CD4-positive, alpha-beta T cell treated with Interleukin-6 for 4 hours (primary cell): ENCODE results near the gene RFC5.
"Not testable (repeated sequence)": the region's sequence is repeated elsewhere in the genome, so short reads cannot be mapped to it uniquely, and the experiment has no call there.

Experiments used
- DNase-seq: peaks from one replicate; pipeline ENCODE4 v3.0.0-alpha.2; 2020; ENCODE audit warnings: mixed read lengths

The RFC5 gene

DNA sequence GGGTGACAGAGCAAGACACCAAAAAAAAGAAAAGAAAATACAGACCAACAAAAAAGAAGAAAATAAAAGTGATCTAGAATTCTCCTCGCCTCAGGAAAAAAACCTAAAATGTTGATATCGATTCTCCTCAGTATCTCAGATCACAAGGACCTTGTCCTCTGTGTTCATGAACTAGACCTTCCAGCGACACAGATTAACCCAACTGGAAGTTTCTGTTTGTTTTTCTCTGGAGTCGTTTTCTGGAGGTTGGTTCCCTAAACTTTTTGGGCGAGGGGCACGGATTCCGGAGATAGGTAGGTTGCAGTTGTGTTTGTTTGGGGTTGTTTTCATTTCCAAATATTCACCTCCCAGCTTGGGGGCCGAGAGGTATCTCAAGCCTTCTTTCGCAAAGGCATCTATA is 559 bp upstream of the RFC5 start:
- no peak for DNase-seq

GRCh38 chr12:118017926-118018325 is 1.4 kb downstream of the RFC5 start:
- no peak for DNase-seq

- DNase-seq, result no peak
Observed at GRCh38 chr12:118020036-118020435, 3.5 kb downstream of the RFC5 start.

GRCh38 chr12:118022097-118022727 is 5.7 kb downstream of the RFC5 start:
- DNase-seq, result not testable (repeated sequence)

DNA sequence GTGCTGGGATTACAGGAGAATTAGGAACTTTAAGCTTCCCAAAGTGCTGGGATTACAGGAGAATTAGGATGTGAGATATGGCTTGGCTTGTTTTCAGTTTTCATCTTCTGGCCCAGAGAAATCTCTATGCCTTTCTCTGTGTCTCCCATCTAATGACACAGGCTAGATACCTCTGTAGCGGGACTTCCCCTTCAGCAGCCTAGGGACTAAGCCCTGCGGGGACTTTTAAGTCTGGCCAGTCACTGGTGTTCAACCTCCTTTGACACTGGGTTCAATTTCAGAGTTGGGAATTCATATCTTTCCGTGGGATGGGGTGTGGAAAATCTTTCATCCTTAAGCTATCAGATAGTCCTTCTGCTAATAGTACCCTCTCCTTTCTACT is 6.2 kb downstream of the RFC5 start:
- no peak for DNase-seq

DNA sequence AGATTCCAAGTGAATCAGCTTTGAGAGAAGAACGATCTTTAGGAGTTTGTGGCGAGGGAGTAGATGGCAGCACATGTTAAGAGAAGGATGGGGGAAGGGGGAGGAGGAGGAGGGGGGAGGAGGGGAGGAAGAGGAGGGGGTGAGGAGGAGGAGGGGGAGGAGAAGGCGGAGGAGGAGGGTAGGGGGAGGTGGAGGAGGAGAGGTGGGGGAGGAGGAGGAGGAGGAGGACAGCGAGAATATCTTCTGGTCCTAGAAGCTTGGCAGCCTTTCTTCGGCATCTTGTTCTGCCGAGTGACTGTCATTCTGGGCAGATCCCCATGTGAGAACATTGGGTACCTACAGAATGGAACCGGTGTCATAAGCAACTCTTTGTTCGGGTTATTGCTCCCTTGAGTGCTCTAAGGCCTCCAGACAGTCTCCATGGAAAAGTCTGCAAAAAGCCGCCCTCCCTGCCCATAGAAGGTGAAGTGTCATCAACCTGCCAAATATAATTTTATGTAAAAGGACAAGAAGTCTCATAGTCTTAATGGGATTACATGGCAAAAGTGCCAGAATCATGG is 6.9 kb downstream of the RFC5 start:
- DNase-seq, result no peak

DNA sequence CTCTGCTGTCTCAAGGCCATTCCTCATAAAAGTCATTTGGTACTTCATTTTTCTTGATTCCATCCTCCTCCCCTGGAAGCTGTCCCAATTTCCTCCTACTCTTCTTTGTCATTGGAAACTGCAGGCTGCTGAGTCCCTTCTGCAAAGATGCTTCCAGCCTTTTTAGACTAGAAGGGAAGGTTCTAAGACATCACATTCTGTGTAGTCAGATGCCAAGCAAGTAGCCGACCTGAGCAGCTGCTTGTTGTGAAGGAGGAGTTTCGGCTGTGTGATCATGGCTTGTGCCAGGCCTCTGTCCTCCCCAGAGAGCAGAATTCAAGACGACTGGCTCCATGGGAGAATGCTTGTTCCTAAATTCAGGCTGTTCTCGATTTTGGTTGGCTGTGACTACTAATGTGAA is 8.7 kb downstream of the RFC5 start:
- DNase-seq, result no peak

DNA sequence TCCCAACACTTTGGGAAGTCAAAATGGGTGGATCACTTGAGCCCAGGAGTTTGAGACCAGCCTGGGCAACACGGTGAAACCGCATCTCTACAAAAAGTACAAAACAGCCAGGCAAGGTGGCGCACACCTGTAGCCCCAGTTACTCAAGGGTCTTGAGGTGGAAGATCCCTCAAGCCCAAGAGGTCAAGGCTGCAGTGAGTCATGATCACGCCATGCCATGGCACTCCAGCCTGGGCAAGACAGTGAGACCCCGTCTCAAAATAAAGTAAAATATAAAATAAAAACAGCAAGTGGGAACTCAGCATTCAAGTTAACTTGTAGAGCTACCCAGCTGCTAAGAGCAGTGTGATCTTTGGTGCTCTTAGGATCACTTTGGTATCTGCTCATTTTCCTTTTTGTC is 12.7 kb downstream of the RFC5 start:
- DNase-seq, result no peak

GRCh38 chr12:118032188-118032587 is 15.7 kb downstream of the RFC5 start:
- DNase-seq, result no peak

- no peak for DNase-seq
Observed at GRCh38 chr12:118033323-118033722, 16.8 kb downstream of the RFC5 start.

GRCh38 chr12:118033902-118034301 is 17.4 kb downstream of the RFC5 start:
- DNase-seq, result no peak

DNA sequence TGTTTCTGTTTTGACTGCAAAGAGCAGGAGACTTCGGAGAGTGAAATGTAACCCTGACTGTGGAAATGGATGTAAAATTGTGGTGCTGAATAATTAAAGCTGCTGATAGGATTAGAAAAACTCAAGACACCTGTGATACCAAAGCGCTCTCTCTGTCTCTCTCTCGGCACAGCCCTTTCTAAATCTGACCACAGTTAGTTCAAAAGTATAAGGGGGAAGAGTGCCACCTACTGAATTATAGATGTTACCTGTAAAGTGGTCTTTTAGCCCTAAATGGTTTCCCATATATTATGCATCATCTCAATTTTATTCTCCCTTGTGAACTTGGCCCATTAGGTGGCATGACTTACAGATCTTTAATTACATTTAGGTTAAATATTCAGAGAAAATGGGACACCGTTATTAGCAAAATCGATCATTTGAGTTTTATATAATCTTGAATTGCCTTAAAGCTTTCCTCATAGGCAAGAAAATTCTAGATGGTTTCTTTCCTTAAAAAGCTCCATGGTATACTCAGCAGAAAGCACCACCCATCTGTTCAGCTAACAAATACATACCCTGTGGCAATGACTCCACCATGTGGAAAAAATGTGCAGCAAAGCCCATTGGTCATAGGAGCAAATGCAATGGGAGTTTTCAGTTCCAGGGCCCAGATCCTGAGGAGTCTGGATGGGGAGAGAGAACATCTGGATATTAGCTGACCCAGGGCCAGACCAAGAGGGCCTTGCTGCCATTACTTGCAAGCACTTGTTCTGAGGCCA is 18.1 kb downstream of the RFC5 start:
- no peak for DNase-seq

- DNase-seq, result no peak
Observed at GRCh38 chr12:118035190-118036041, 18.9 kb downstream of the RFC5 start.

- no peak for DNase-seq
Observed at GRCh38 chr12:118036672-118037411, 20.3 kb downstream of the RFC5 start.

DNA sequence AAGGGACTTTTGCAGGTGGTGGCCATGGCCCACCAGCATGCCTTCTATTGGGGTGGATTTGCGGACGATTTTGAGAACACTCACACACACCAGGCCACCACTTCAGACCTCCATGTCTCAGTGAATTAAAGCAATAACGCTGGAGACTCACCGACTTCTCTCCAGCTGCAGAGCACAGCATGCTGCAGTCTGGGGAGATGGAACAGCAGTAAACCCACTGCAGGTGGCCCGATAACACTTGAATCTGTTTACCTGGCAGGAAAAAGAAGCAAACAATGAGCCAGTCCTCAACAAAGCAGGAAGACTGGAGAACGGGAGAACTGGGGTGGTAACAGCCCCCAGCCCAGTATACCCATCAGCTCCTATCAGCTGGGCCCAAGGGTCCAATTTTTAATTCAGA is 21.6 kb downstream of the RFC5 start:
- no peak for DNase-seq

GRCh38 chr12:118042091-118042490 is 25.6 kb downstream of the RFC5 start:
- no peak for DNase-seq

- DNase-seq, result no peak
Observed at GRCh38 chr12:118044075-118044474, 27.6 kb downstream of the RFC5 start.

DNA sequence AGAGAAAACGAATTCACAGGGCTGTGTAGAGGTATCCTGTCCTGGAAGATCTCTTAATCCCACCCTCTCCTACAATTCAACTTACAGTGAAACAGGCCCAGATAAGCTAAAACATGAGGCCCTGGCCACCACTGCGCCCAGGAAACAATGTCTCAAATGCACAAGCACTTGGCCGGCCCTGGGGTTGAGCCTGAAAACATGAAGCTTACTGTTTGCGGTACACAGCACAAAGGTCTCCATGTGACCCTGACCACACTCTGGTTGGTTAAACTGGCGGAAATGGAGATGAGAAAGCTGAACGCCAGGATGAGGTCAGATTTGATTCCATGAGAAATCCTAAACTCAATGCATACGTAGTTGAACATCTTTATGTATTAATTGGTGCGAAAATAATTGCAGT is 28.1 kb downstream of the RFC5 start:
- DNase-seq, result no peak

DNA sequence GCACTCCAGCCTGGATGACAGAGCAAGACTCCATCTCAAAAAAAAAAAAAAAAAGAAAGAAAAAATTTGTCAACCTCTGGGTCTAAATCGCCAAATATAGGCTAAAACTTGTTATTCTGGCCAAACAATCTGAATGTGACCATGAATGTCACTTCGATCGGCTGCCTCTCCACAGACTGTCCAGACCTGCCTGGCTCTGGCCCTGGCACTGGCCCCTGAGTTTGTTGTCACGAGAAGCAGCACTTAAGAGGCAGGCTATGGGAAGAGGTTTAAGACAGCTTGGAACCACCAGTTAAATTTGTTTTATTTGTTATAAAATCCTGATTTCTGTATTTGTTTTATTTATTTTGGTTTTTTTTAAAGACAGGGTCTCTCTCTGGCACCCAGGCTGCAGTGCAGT is 29.9 kb downstream of the RFC5 start:
- no peak for DNase-seq

- no peak for DNase-seq
Observed at GRCh38 chr12:118050972-118051910, 34.7 kb downstream of the RFC5 start.

GRCh38 chr12:118052324-118053070 is 36.0 kb downstream of the RFC5 start:
- no peak for DNase-seq
